Cardiac septum (tissue), 1 donor: ENCODE measurements around the gene NAA35. TPM values are rescaled to one million over a fixed set of nuclear protein-coding genes. Genes with fewer than 3 reads are reported as not detected.

Source experiments
- DNase-seq: peaks from one replicate; pipeline ENCODE4 v3.0.0-alpha.2; 2020; ENCODE audit warnings: low spot score
- intact Hi-C: fragments of 100-400 bp; cut with DNase I; formaldehyde crosslinking; loops from one replicate; pipeline ENCODE4 v1.14.0; 2022
- total RNA-seq: library from RNA; stranded (reverse); fragmentation: NEBNext Ultra II Directional; extraction: Animal tissue kit (Norgen Biotek cat#: 25700); gene quantifications from one replicate; pipeline ENCODE4 v1.2.1, GENCODE V29; 2021
- donor health status: DM: no; HTN: no; CAD: no.

NAA35 gene
- total RNA-seq, 1 donor from 2014 or later, result 21.0 TPM

- DNase-seq, result no peak
- intact Hi-C loops, result no loop called here
Observed at GRCh38 chr9:86009133-86009532, 68.2 kb downstream of the NAA35 start.

- intact Hi-C loops, result no loop called here
- DNase-seq, result no peak
Observed at GRCh38 chr9:86020731-86021130, 79.8 kb downstream of the NAA35 start.

- DNase-seq, result no peak
- intact Hi-C loops, result no loop called here
Observed at GRCh38 chr9:86021166-86021565, 80.2 kb downstream of the NAA35 start.

DNA sequence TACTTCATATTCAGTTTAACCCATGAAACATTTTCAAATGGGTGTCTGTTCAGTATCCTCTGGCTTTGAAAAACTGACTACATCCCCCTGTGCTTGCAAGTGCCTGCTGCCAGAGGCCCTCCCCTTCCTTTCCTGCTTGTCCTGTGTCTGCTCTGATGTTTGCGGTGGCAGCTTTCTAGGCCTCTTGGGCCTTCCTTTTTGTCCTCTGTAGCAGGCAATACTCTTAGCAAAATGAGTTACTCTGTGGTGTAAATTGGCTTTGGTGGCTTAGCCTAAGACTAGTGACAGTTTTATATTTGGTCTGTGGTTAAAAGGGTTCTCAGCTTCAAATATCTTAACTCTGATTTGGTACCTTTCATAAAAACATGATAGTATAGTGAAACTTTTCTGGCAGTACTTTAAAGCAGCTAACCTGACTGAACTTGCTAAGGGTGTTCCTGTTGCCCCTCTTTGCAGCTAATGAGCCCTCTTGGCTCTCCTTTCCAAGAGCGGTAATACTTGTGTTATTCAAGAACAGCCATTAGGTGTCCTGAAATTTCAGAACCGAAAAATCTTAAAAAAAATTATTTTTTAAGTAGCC is 81.8 kb downstream of the NAA35 start:
- no peak for DNase-seq
- intact Hi-C loops, result no loop called here

DNA sequence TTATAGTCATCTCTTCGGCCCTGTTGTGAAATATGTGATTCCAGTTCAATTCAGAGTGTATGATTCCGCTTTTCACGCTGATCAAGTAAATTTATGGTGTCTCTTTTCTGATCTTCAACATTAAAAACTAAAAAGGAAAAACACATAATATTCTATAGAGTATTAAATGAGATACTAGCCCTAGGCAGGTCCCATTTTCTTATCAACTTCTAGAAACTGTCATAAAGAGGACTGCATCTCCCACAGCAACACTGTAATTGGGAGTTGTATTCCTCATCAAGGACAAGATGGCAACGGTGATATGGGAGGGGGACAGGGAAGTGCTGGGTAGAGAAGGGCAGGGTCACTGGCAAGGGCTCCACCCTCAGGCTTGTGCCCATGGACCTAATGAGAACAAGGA is 86.8 kb downstream of the NAA35 start:
- no peak for DNase-seq
- intact Hi-C loops, result no loop called here

GRCh38 chr9:86034863-86035734 is 94.2 kb downstream of the NAA35 start:
- DNase-seq, result no peak
- intact Hi-C loops, result no loop called here

DNA sequence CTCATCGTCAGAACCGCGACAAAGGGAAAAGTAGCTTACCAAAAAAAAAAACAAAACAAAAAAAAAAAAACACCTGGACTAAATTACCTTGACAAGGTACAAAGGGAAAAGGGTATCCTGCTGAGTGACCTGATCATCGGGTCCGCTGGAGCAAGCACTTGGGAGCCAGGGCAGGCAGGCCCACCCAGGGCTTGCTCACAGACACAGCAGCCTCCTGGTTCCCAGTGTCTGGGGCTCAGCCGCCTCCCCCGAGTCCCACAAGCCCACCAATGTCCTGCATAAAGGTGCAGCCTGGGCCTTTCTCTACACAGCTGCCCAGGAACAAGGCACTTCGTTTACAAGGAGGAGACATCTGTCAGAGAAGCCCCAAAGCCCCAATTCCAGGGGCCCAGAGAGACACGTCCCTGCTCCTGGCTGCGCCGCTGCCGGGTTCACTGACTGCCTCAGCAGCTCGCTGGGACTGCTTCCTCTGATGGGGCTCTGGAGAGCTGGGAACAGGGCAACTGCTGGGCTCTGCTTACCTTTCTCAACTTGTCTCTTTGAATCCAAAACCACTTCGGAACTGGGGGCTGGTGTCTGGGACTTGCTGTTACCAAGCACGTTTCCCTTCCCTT is 95.0 kb downstream of the NAA35 start:
- DNase-seq, result no peak
- intact Hi-C loops, result no loop called here

DNA sequence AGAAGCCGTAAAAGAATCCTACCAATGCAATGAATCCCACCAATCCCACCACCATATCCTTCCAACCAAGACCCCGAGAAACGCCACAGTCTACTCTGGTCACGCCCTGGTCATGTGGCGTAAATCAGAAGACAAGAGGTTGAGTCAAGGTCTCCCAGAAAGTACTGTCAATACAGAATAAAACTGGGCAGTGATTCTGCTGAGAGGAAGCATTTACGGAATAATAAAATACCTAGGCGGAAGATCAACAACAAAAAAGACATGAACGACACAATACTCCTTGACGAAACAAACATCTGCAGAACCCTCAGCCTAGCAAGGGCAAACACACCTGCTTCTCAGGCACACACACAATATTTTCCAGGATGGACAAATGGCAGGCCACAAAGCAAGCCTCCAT is 95.6 kb downstream of the NAA35 start:
- intact Hi-C loops, result no loop called here
- DNase-seq, result no peak

DNA sequence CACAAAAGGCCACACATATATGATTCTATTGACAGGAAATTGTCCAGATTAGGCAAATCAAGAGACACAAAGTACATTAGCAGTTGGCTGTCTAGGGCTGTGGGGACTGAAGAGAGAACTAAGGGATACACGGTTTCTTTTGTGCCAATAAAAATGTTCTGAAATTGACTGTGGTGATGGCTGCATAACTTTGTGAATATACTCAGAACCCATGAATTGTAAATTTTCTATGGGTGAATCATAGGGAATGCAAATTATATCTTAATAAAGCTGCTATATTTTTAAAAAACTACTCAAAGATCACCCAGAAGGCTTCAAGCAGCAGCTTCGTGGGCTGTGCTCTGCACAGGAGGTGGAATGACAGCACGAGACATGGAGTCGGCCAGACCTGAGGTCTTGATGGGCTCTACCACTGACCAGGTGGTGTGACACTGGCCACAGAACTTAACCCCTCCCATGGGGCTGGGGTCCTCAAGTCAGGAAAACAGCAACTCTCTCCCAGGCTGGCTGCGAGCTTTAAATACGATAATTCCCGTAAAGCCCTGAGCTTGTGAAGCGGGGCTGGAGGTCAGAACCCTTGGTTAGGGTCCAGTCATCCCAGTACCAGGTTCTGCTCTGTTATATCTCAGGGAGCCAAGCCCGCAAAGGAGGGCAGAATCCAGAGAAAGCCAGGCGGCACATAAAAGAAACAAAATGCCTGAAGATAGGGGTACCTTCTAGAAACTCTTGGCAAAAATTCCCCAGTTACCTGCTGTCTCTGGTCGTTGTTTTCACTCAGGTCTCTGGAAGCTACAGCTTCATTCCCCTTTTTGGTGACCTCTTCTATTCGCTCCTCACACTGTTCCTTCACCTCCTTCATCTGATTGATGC is 99.3 kb downstream of the NAA35 start:
- intact Hi-C loops, result no loop called here
- no peak for DNase-seq

- intact Hi-C loops, result no loop called here
- no peak for DNase-seq
Observed at GRCh38 chr9:86040861-86041155, 99.9 kb downstream of the NAA35 start.

GRCh38 chr9:86041311-86041741 is 100.4 kb downstream of the NAA35 start:
- DNase-seq, result no peak
- intact Hi-C loops, result no loop called here

DNA sequence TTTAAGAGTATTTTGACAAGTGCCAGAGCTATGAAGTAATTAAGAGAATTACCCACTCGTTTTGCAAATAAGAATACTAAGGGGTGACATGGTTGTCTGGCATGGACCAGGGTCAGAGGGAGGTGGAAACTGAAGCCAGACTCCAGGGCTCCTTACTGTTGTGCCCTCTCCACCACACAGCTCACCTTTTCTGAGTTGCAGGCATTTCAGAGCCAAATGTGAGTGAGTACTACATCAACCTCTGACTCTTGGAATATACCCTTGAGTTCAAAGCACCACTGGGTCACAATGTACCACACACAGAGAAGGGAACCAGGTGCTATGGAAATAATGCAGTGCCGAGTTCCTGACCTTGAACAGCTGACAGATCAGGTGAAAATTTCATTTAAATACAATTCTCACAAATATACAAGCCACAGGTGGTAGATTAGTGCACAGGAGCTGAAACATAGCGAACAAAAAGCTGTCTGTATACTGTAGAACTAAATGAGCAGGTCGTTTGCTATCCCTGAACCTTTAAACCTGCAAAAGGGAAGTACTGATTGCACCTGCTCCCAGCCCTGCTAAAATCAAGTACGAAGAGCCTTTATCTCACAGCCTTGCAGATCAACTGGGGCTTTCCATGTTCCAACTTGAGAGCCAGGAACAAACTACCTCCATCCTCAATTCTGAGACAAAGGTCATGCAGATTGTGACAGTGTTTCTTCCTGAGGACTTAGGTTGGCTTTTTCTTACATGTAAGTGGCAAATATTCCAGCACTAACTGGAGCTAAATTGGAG is 101.4 kb downstream of the NAA35 start:
- no peak for DNase-seq
- intact Hi-C loops, result no loop called here

DNA sequence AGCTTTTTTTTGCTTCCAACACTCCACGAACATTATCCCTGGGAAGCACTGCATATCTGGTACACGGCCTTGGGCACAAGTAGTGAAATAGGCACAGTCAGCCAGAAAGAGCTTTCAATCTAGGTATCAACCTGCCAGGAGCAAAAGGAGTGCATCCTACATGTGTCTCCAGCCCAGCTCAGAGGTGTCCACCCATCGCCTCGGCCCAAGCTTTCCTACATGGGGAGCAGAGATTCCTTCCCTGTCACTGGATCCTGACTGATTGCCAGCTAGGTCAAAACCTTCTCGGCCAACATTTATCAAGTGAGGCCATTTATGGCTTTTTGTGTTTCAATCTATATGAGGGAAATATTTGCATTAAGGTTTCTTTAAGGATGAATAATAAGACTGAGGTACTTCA is 102.6 kb downstream of the NAA35 start:
- no peak for DNase-seq
- intact Hi-C loops, result no loop called here

- no peak for DNase-seq
- intact Hi-C loops, result no loop called here
Observed at GRCh38 chr9:86043999-86044398, 103.1 kb downstream of the NAA35 start.

DNA sequence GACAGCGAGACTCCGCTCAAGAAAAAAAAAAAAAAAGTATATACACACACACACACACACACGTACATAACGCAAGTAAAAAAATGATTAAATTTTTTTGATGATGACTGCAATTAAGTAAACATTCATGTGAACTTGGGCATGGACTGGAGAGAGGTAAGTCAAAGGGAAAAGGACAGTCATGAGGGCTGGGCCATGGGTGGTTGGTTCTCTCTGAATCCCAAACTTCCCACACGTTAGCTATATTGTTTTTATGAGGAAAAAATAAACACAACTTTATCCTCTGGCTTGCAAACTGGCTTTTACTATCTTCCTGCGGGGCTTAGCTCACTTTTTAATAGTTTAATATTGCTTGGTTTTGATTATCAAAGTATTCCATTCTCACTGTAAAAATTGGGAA is 104.7 kb downstream of the NAA35 start:
- intact Hi-C loops, result no loop called here
- DNase-seq, result no peak

- DNase-seq, result no peak
- intact Hi-C loops, result no loop called here
Observed at GRCh38 chr9:86046071-86046636, 105.2 kb downstream of the NAA35 start.

DNA sequence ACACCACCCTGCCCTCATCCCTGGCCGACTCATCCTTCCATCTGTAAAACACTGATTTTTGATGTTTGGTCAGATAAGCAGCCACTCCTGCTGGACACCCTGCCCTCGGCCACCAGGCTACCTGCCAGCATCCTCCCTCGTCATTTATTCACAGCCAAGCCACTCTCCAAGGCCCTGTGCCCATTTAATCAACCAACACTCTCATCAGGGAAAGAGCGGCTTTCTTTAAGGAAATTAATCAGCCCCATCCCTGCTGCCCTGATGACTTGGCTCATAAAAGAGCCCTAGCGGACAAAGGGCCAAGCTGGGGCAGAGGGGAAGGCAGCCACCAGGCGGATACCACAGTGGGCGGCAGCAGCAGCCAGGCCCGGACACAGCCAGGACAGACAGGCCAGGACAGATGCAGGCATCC is 106.0 kb downstream of the NAA35 start:
- intact Hi-C loops, result no loop called here

DNA sequence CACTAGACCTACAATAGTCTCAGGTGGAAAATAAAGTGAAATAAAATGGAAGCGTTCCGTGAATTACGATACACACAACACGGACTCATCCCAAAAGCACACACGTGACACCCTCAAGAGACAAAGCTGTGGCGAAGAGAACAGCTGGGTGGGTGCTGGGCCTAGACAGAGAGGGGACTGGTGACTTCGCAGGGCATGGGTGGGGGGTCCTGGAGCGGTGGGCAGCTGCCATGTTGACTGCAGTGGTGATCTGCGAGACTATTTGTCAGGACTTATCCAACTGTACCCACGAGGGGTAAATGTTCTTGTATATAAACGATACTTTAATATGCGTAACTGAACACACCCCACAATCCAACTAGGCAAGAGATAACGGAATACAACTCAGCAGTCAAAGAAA is 106.4 kb downstream of the NAA35 start:
- no peak for DNase-seq
- intact Hi-C loops, result no loop called here

More for the DNA sequence above, 106.0 kb downstream of the NAA35 start:
- no peak for DNase-seq
